Endothelial cell of umbilical vein (primary cell): ENCODE measurements around the gene RENBP. TPM values are rescaled to one million over a fixed set of nuclear protein-coding genes. Genes with fewer than 3 reads are reported as not detected.
A peak's percentile ranks its signal among the peaks of the same experiment; 100 is the strongest.

Experiments
- BruUV-seq: library from RNA; stranded (reverse); fragments of 400-500 nt; replicated peaks from 2 replicates; lab custom pipeline; 2021; lab: Mats Ljungman, UMichigan
- CTCF ChIA-PET: fragments of 300-600, 350-600 bp; sonication (Branson Sonifier 250); formaldehyde crosslinking; loops from one replicate; lab custom pipeline; 2021; ENCODE audit warnings: antibody characterized with exemption, inconsistent platforms; lab: Charles Lee
- POLR2A ChIA-PET: fragments of 300-600, 350-600 bp; sonication (Branson Sonifier 250); formaldehyde crosslinking; loops from one replicate; lab custom pipeline; 2021; ENCODE audit warnings: antibody characterized with exemption, inconsistent platforms; lab: Charles Lee
- DNase-seq: peaks from one replicate; pipeline ENCODE4 v3.0.0-alpha.2; 2011; ENCODE audit warnings: low read depth, low spot score
- FAIRE-seq: peaks from 2 replicates; lab custom pipeline; 2011; peaks lifted over from hg19 to GRCh38; lab: Jason Lieb, UNC
- H2AFZ ChIP-seq: 2 replicates; pipeline ENCODE4 v1.6.0; 2012; ENCODE audit warnings: low read depth, low read length, control low read depth, inconsistent platforms
- H3K27ac ChIP-seq: 2 replicates; pipeline ENCODE4 v1.5.1; 2011; ENCODE audit warnings: low read depth, mild to moderate bottlenecking, control low read depth, low read length, moderate library complexity; ENCODE audit not compliant: insufficient read depth
- H3K27me3 ChIP-seq, 2 experiments: 2 replicates each; pipeline versions ENCODE4 v1.6.0 to v1.6.1; 2011; ENCODE audit warnings: low read length in 2 of 2, mixed read lengths in 1 of 2; ENCODE audit not compliant: control insufficient read depth in 2 of 2, insufficient read depth in 2 of 2
- H3K36me3 ChIP-seq, 2 experiments: 2 replicates in 1 of 2; 3 replicates in 1 of 2; pipeline ENCODE4 v1.5.1; 2011; ENCODE audit warnings: low read length in 2 of 2, mild to moderate bottlenecking in 1 of 2, moderate library complexity in 1 of 2; ENCODE audit not compliant: control insufficient read depth in 2 of 2, insufficient read depth in 2 of 2; ENCODE audit errors: extremely low read depth in 1 of 2
- H3K4me1 ChIP-seq: 3 replicates; pipeline ENCODE4 v1.5.1; 2011; ENCODE audit warnings: mild to moderate bottlenecking, low read length; ENCODE audit not compliant: control insufficient read depth, insufficient read depth; ENCODE audit errors: extremely low read depth
- H3K4me2 ChIP-seq: 2 replicates; pipeline ENCODE4 v1.6.1; 2011; ENCODE audit warnings: low read length, control low read depth, mixed read lengths; ENCODE audit not compliant: insufficient read depth
- H3K4me3 ChIP-seq, 3 experiments: fragments of 200-600 bp in 1 of 3; sonication (generic), shearing (Covaris generic) in 1 of 3; replicated peaks in 1 of 3; 2 replicates each; pipeline ENCODE4 v1.5.1; 2011 to 2016; ENCODE audit warnings: control low read depth in 3 of 3, low read length in 3 of 3, mild to moderate bottlenecking in 2 of 3, inconsistent platforms in 1 of 3, low read depth in 1 of 3, moderate library complexity in 1 of 3; ENCODE audit not compliant: insufficient read depth in 1 of 3
- H3K79me2 ChIP-seq: 2 replicates; pipeline ENCODE4 v1.6.0; 2012; ENCODE audit warnings: low read length, inconsistent platforms; ENCODE audit not compliant: control insufficient read depth, insufficient read depth
- H3K9ac ChIP-seq: replicated peaks from 2 replicates; pipeline ENCODE3; 2011; ENCODE audit warnings: low read length, control low read depth; ENCODE audit not compliant: insufficient read depth; ENCODE audit errors: extremely low read depth
- H3K9me1 ChIP-seq: replicated peaks from 3 replicates; pipeline ENCODE4 v1.6.0; 2011; ENCODE audit warnings: mild to moderate bottlenecking, low read length; ENCODE audit not compliant: control insufficient read depth, insufficient read depth; ENCODE audit errors: extremely low read depth
- H3K9me3 ChIP-seq: replicated peaks from 2 replicates; pipeline ENCODE4 v1.5.1; 2012; ENCODE audit warnings: low read length, inconsistent platforms; ENCODE audit not compliant: control insufficient read depth, insufficient read depth
- H4K20me1 ChIP-seq: replicated peaks from 2 replicates; pipeline ENCODE3; 2011; ENCODE audit warnings: mild to moderate bottlenecking, low read length; ENCODE audit not compliant: control insufficient read depth, insufficient read depth; ENCODE audit errors: extremely low read depth
- CTCF ChIP-seq, 2 donors: IDR thresholded peaks; 1 replicate in 1 of 2; 2 replicates in 1 of 2; pipeline ENCODE4 v1.5.1; 2011; ENCODE audit warnings: low read length in 2 of 2, mild to moderate bottlenecking in 2 of 2, moderate library complexity in 2 of 2, control low read depth in 1 of 2, inconsistent platforms in 1 of 2, low read depth in 1 of 2; ENCODE audit not compliant: insufficient read depth in 1 of 2; ENCODE audit errors: extremely low read depth in 1 of 2
- GATA2 ChIP-seq: IDR thresholded peaks from 2 replicates; pipeline ENCODE4 v1.7.0; 2011; ENCODE audit warnings: low read depth, mild to moderate bottlenecking, moderate library complexity, mixed read lengths, low read length; ENCODE audit not compliant: insufficient read length, insufficient read depth
- MAX ChIP-seq: IDR thresholded peaks from 2 replicates; pipeline ENCODE4 v1.6.1; 2011; ENCODE audit not compliant: insufficient read depth, insufficient read length
- POLR2A ChIP-seq: IDR thresholded peaks from 2 replicates; pipeline ENCODE4 v1.6.1; 2012; ENCODE audit warnings: low read depth, mild to moderate bottlenecking, control low read depth, low read length
- POLR2AphosphoS5 ChIP-seq: IDR thresholded peaks from 2 replicates; pipeline ENCODE4 v1.6.1; 2012; ENCODE audit warnings: low read depth, mild to moderate bottlenecking, control low read depth, low read length, moderate library complexity; ENCODE audit not compliant: insufficient read depth
- dilution Hi-C: fragments of 300-500 bp; cut with MboI; formaldehyde crosslinking; loops from one replicate; pipeline ENCODE4 v1.15.0; 2019; ENCODE audit warnings: low sequenced_read_pairs; ENCODE audit not compliant: extremely low pct_ligation_motif_present
- intact Hi-C: fragments of 100-400 bp; cut with micrococcal nuclease; formaldehyde crosslinking; loops from one replicate; pipeline ENCODE4 v1.10.0; 2022
- polyA plus RNA-seq, 4 experiments: library from polyadenylated mRNA; depleted of rRNA in 3 of 4; stranded (reverse) in 3 of 4; unstranded in 1 of 4; fragments of >200 nt; gene quantifications; 2 replicates each; pipeline versions ENCODE4 v1.2.1 to v1.2.3, GENCODE V29; 2011 to 2012; ENCODE audit warnings: missing spikeins in 1 of 4
- total RNA-seq: library from RNA; stranded (reverse); gene quantifications from 2 replicates; pipeline ENCODE4 v1.2.3, GENCODE V29; 2021

RENBP gene
- total and polyA plus RNA-seq, 2 donors (not counting 3 experiments of a cell fraction or from before 2014, with no cell fraction given): 8.0 to 16.0 TPM

- Histone ChIP-seq H3K9ac (peak overlapping the region; percentile 19), H3K4me3 (peak overlapping the region; percentile 68 to 76 (median 69)), H3K4me1 (peaks cover 40% of the 10 kb centered on the region), H4K20me1 (no peaks in the 10 kb centered on the region), H3K79me2 (peaks cover 70% of the 10 kb centered on the region), H3K27ac (no peak overlapping the region), H3K27me3 (no peaks in the 10 kb centered on the region), H3K36me3 (no peaks in the 10 kb centered on the region), H2AFZ (no peak overlapping the region), H3K4me2 (peak overlapping the region; percentile 70), H3K9me1 (no peaks in the 10 kb centered on the region), H3K9me3 (no peaks in the 10 kb centered on the region)
- TSS peak; percentile 6 for BruUV-seq
- DNase-seq (no peak), FAIRE-seq (peak; percentile 69)
- ChIA-PET POLR2A (interaction anchor here (0.6 kb wide), 1 partner anchor 40 kb away, joined by 4 read pairs; no protein-coding TSS in a partner anchor), CTCF (interaction anchor here (1.8 to 1.9 kb wide), 2 partner anchors 22 to 44 kb away, joined by 4 to 6 read pairs; no protein-coding TSS in a partner anchor)
- TF ChIP-seq CTCF (IDR thresholded peaks at IDR 0.05; ENCODE audit: extremely low read depth in 1 of 2, insufficient read depth in 1 of 2, low read depth in 1 of 2, low read length in 2 of 2) (peak in 1 of 2 donors; percentile 20), MAX (no peak), GATA2 (no peak), POLR2AphosphoS5 (no peak), POLR2A (no peak)
- dilution Hi-C loops: no loop called here
- intact Hi-C loops: loop anchor here (2.0 kb wide), 1 partner anchor 17 kb away; no protein-coding TSS in a partner anchor
Measured at GRCh38 chrX:153969125-153969903, 24.9 kb upstream of the RENBP start.
